Mucosa of descending colon (tissue), 3 donors: Measurements from ENCODE around the gene RBM20. TPM values are rescaled to one million over a fixed set of nuclear protein-coding genes. Genes with fewer than 3 reads are reported as not detected.

Source experiments
- ATAC-seq: fragments of 200-7000 bp; cut with Tn5 transposase; one replicate; pipeline ENCODE4 v1.9.1; 2020; ENCODE audit warnings: mild to moderate bottlenecking, moderate library complexity
- DNase-seq, 3 donors: peaks; one replicate each; pipeline ENCODE4 v3.0.0-alpha.2; 2020
- H3K36me3 ChIP-seq: fragments of 200-600 bp; one replicate; pipeline ENCODE4 v1.8.0; 2021; ENCODE audit warnings: low read depth, mild to moderate bottlenecking
- H3K4me1 ChIP-seq: fragments of 200-600 bp; one replicate; pipeline ENCODE4 v1.8.0; 2021; ENCODE audit warnings: low read depth, mild to moderate bottlenecking
- H3K4me3 ChIP-seq: fragments of 200-600 bp; one replicate; pipeline ENCODE4 v1.8.0; 2021; ENCODE audit warnings: mild to moderate bottlenecking
- H3K9me3 ChIP-seq: fragments of 200-600 bp; one replicate; pipeline ENCODE4 v1.8.0; 2021; ENCODE audit warnings: mild to moderate bottlenecking
- intact Hi-C, 2 donors: fragments of 100-400 bp; cut with DNase I in 1 of 2; cut with micrococcal nuclease in 1 of 2; formaldehyde crosslinking; loops; one replicate each; pipeline versions ENCODE4 v1.11.0 to v1.11.1; 2022; cut with DNase I, micrococcal nuclease
- total RNA-seq, 3 donors: library from RNA; stranded (reverse); fragmentation: NEBNext Ultra II Directional in 2 of 3; extraction: Animal tissue kit (Norgen Biotek cat#: 25700) in 2 of 3; gene quantifications; one replicate each; pipeline versions ENCODE4 v1.2.1 to v1.2.4, GENCODE V29; 2021 to 2023
- TF ChIP-seq, protein P1 (sequence below): fragments of 200-600 bp; IDR thresholded peaks from one replicate; pipeline ENCODE4 v1.8.0; 2022; ENCODE audit warnings: antibody characterized with exemption, mild to moderate bottlenecking
- donor health status: DM: no; HTN: no; CAD: no; lungs with moderate emphysema.
- donor health status: DM: no; HTN: no; CAD: no.
- donor health status: DM: no; HTN: yes; CAD: no.

RBM20 gene
- total RNA-seq, 3 donors from 2014 or later = 0.46 to 9.7 (median 2.0) TPM

- H3K4me3 ChIP-seq = no peak overlapping the region
- DNase-seq (no peak), ATAC-seq (no peak)
- intact Hi-C loops = no loop called here
- no peaks in the 10 kb centered on the region for H3K4me1 ChIP-seq
- no peaks in the 10 kb centered on the region for H3K36me3 ChIP-seq
- TF ChIP-seq, protein P1, sequence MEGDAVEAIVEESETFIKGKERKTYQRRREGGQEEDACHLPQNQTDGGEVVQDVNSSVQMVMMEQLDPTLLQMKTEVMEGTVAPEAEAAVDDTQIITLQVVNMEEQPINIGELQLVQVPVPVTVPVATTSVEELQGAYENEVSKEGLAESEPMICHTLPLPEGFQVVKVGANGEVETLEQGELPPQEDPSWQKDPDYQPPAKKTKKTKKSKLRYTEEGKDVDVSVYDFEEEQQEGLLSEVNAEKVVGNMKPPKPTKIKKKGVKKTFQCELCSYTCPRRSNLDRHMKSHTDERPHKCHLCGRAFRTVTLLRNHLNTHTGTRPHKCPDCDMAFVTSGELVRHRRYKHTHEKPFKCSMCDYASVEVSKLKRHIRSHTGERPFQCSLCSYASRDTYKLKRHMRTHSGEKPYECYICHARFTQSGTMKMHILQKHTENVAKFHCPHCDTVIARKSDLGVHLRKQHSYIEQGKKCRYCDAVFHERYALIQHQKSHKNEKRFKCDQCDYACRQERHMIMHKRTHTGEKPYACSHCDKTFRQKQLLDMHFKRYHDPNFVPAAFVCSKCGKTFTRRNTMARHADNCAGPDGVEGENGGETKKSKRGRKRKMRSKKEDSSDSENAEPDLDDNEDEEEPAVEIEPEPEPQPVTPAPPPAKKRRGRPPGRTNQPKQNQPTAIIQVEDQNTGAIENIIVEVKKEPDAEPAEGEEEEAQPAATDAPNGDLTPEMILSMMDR = no peak
- H3K9me3 ChIP-seq = no peaks in the 10 kb centered on the region
Measured at GRCh38 chr10:110613996-110614495, 30.1 kb upstream of the RBM20 start.

DNA sequence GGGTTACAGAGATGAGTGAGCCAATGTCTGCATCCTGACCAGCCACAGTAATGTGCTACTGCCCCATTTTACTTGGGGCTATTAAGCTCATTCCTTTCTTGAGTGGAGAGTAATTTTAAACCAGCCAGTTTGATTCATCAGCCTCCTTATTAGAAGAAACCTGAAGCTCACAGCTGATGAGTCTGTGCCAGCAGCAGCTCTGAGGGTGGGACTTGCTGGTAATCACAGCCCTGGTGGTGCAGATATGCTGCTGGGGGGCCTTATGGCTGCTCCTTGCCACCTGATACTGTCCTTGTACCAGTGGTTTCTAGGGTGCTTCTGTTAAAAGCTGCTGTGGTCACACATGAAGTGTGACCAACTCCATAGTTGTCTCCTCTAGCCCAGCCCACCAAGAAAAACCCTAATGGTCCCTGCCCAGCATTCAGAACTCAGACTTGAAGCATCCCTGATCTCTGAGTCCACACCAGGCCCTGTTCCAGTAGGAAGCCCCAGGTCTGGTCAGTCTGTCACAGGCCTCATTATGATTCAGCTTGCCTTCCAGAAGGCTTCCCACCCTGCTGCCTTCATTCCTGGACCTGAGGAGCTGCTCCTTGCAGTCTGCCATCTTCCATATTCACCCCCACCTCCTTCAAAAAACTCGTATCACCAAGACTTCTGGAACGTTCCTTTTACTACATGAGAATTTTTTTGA, 28.9 kb upstream of the RBM20 start:
- ATAC-seq (no peak), DNase-seq (no peak)
- H3K4me1 ChIP-seq = no peaks in the 10 kb centered on the region
- intact Hi-C loops = no loop called here
- H3K4me3 ChIP-seq = no peak overlapping the region
- TF ChIP-seq, protein P1 = no peak
- no peaks in the 10 kb centered on the region for H3K9me3 ChIP-seq
- H3K36me3 ChIP-seq = no peaks in the 10 kb centered on the region

- intact Hi-C loops = no loop called here
- H3K36me3 ChIP-seq = no peaks in the 10 kb centered on the region
- DNase-seq = no peak
- ATAC-seq = peak; percentile 40
- TF ChIP-seq, protein P1 = no peak
- no peak overlapping the region for H3K4me3 ChIP-seq
- H3K9me3 ChIP-seq = no peaks in the 10 kb centered on the region
- H3K4me1 ChIP-seq = no peaks in the 10 kb centered on the region
Measured at GRCh38 chr10:110616493-110617033, 27.6 kb upstream of the RBM20 start.

GRCh38 chr10:110617425-110618229, 26.5 kb upstream of the RBM20 start:
- intact Hi-C loops = no loop called here
- Histone ChIP-seq H3K4me1 (no peaks in the 10 kb centered on the region), H3K9me3 (no peaks in the 10 kb centered on the region), H3K4me3 (no peak overlapping the region), H3K36me3 (no peaks in the 10 kb centered on the region)
- ATAC-seq = peak; percentile 25
- TF ChIP-seq, protein P1 = no peak
- no peak for DNase-seq

- no peaks in the 10 kb centered on the region for H3K9me3 ChIP-seq
- H3K4me1 ChIP-seq = no peaks in the 10 kb centered on the region
- no peaks in the 10 kb centered on the region for H3K36me3 ChIP-seq
- TF ChIP-seq, protein P1 = no peak
- ATAC-seq (no peak), DNase-seq (no peak)
- no peak overlapping the region for H3K4me3 ChIP-seq
- intact Hi-C loops = no loop called here
Measured at GRCh38 chr10:110618230-110618610, 25.9 kb upstream of the RBM20 start.
